ENCODE results near the gene PSTPIP1. TPM values are rescaled to one million over a fixed set of nuclear protein-coding genes. Genes with fewer than 3 reads are reported as not detected.

The PSTPIP1 gene
- total and polyA plus RNA-seq, 2 of the 4 experiments (the other 2 are of a cell fraction): 0.36 to 1.1 TPM

DNA sequence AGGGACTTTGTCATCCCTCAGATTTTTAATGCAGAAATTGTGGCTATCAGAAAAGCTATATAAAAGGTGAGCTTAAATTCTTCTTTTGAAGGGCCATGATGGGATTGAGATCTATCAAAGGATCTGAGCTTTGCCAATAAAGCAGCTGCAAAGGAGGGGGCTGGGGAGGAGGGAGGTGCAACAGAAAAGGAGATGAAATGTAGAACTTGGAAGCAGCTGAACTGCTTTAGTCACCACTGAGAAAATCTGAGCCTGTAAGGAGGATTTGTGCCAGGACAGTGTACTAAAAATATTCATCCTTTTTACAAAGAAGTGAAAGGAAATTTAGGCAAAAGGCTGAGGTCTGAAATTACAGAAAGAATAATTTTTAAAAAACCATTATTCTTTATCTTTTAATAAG lies 65.6 kb downstream of the PSTPIP1 start:
- ChIA-PET POLR2A (ENCODE audit: unreplicated experiment) (no interaction called here), CTCF (interaction anchor here (0.9 to 1.2 kb wide), 2 partner anchors 15 to 25 kb away, joined by 3 read pairs; no protein-coding TSS in a partner anchor)
- intact Hi-C loops (cut with micrococcal nuclease) (no loop called here), in situ Hi-C loops (cut with MboI; ENCODE audit: low sequenced_read_pairs) (no loop called here), dilution Hi-C loops (cut with HindIII; ENCODE audit: low sequenced_read_pairs, unreplicated experiment) (no loop called here)
- peak; percentile 64 for DNase-seq
- no TSS peak for BruUV-seq (replicated peaks)
- H3K23ac ChIP-seq (ENCODE audit: low read depth, low read length): no peak overlapping the region
- ATAC-seq (ENCODE audit: low read depth): peak; percentile 77; the same call in 1 of the 2 replicates
- H3K14ac ChIP-seq (replicated peaks; ENCODE audit: low read depth, low read length): no peak overlapping the region
- no peak overlapping the region for H4K8ac ChIP-seq (ENCODE audit: low read depth in 2 of 2, low read length in 2 of 2)
- H2BK5ac ChIP-seq (ENCODE audit: low read depth, low read length, poor library complexity, severe bottlenecking): no peak overlapping the region
- peaks cover 22 to 72% of the 10 kb centered on the region in 2 experiments for H3K79me1 ChIP-seq (ENCODE audit: low read depth in 1 of 2, low read length in 2 of 2)
- no peaks in the 10 kb centered on the region for H3K27me3 ChIP-seq (ENCODE audit: control insufficient read depth, insufficient read depth, low read length)
- H3K56ac ChIP-seq (ENCODE audit: extremely low read depth, insufficient read depth, low read length): no peak overlapping the region
- no peak overlapping the region for H2BK15ac ChIP-seq (ENCODE audit: low read depth, low read length)
- 0 out of 2 replicates have a peak overlapping the region, but pooled peaks have one; percentile 38 for H3K4me2 ChIP-seq (ENCODE audit: low read depth, low read length)
- no peak overlapping the region for H3K18ac ChIP-seq (ENCODE audit: low read depth, low read length)
- no peak overlapping the region for H2AK5ac ChIP-seq (ENCODE audit: low read depth, low read length)
- no peak overlapping the region for H2BK20ac ChIP-seq (ENCODE audit: low read depth, low read length)
- H3K36me3 ChIP-seq (ENCODE audit: control insufficient read depth, insufficient read depth, low read length): 0 out of 2 replicates have a peak, but pooled peaks cover 2% of the 10 kb centered on the region
- H2AFZ ChIP-seq (replicated peaks; ENCODE audit: low read length, poor library complexity): no peak overlapping the region
- no peak overlapping the region for H3K9ac ChIP-seq (ENCODE audit: low read depth, low read length)
- H3K9me1 ChIP-seq (ENCODE audit: insufficient read depth, low read length): peaks cover 17% of the 10 kb centered on the region
- H2BK120ac ChIP-seq (ENCODE audit: low read depth, low read length): no peak overlapping the region
- no peak overlapping the region for H2AK9ac ChIP-seq (replicated peaks; ENCODE audit: low read depth, low read length, poor library complexity)
- TF ChIP-seq MAZ (IDR thresholded peaks at IDR 0.05; ENCODE audit: borderline replicate concordance, low read depth, low read length) (peak; percentile 30; the same call in 1 of the 2 replicates), FOS (IDR thresholded peaks at IDR 0.05; ENCODE audit: low read depth, low read length) (no peak)
- H4K91ac ChIP-seq (ENCODE audit: insufficient read depth, low read depth, low read length): no peak overlapping the region
- no peak overlapping the region for H3K4me3 ChIP-seq (ENCODE audit: insufficient read depth, low read depth, low read length)
- peaks cover 41% of the 10 kb centered on the region for H4K20me1 ChIP-seq (ENCODE audit: insufficient read depth, low read length)
- no peak overlapping the region for H3K27ac ChIP-seq (ENCODE audit: insufficient read depth, low read length)
- H3K4me1 ChIP-seq (ENCODE audit: control insufficient read depth, insufficient read depth, low read length): peaks cover 14% of the 10 kb centered on the region
- no peak overlapping the region for H4K5ac ChIP-seq (ENCODE audit: low read depth, low read length)
- no peak overlapping the region for H3K4ac ChIP-seq (ENCODE audit: low read depth, low read length)
- no peaks in the 10 kb centered on the region for H3K9me3 ChIP-seq (ENCODE audit: control insufficient read depth, insufficient read depth, low read length)
